Stimulated activated CD8-positive, alpha-beta memory T cell treated with anti-CD3 and anti-CD28 coated beads, Interleukin-7, amount 100 ng/mL, for 24 hours (primary cell): ENCODE results near the gene HOXC9.

Experiments used
- DNase-seq: peaks from one replicate; pipeline ENCODE4 v3.0.0-alpha.2; 2020; ENCODE audit warnings: low read depth

The HOXC9 gene

DNA sequence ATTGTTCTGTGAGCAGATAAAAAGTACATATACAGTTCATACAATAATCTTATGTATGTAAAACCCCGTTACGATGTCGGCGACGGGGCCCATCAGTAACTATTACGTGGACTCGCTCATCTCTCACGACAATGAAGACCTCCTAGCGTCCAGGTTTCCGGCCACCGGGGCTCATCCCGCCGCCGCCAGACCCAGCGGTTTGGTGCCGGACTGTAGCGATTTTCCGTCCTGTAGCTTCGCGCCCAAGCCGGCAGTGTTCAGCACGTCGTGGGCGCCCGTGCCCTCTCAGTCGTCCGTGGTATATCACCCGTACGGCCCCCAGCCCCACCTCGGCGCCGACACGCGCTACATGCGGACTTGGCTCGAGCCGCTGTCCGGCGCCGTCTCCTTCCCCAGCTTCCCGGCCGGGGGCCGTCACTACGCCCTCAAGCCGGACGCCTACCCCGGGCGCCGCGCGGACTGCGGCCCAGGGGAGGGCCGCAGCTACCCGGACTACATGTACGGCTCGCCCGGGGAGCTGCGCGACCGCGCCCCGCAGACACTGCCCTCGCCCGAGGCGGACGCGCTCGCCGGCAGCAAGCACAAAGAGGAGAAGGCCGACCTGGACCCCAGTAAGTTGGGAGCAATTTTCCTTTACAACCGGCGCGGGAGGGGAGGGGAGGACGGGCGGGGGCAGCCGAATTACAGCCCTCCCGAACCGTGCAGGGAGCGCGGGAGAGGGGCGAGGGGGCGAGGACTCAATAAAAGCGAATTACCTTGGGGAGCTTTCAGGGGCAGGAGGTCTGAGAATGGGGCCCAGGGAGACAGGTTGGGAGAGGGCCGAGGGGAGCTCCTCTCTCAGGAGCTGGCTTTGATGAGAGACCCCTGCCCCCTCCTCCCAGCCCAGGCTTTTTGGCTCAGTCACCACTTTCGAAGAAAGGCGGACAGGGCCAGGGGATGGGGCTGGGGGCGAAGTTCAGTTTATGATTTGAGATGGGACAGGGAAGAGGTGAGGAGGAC lies at the start of gene HOXC9:
Gene HOXC9, plus strand, starts transcription at position 46 of the 999 bp plus-strand sequence. Its CDS starts 28 bp downstream, at position 74.
- no peak for DNase-seq

DNA sequence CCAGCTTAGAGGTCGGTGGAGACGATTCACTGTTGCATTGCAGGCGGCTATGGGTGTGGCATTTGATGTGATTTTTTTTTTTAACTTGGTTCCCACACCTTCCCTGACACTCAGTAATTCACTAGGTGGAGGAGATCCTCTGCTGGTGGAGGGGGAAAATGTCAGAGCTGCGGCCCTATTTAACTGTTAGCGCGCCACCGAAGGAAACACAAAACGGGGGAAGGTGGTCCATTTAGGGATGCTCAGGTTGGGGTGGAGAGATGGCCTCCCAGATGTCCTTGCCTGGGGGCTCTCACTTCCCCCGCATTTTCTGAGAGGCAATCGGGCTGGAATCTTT lies 49.6 kb upstream of the HOXC9 start:
- no peak for DNase-seq

DNA sequence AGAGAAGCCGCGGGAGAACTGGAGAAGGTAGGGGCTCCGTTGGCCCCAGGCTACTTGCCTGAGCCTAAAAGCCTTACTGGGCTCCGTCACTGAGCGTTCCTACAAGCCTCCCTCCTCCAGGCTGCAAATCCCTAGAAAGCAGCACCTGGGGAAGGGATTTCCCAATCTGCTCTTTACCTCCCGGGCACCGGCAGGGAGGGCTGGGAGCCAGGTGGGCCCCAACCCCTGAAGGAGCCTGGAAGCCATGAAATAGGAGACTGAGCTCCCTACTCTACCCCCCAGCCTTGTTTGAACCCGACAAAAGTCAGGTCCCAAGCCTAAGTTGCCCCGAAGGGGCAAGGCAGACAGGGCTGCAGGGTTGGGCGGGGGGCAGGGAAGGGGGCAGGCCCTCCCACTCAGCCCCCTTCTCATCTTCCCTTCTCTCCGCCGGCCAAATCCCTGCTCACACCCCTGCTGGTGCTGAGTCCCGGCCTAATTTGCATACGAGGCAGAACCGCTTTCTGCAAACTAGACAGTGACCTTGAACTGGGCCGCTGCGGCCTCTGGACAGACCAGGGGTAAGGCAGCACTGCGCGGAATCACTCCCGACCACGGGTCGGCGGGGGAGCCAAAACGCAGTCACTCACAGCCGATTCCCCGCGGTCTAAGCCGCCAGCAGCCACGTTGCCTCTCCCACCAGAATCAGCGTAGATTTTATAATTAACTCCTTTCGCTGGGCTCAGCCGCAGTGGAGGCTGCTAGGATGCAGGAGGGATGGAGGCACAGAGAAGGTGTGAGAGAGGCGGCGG lies 49.0 kb upstream of the HOXC9 start:
- no peak for DNase-seq

DNA sequence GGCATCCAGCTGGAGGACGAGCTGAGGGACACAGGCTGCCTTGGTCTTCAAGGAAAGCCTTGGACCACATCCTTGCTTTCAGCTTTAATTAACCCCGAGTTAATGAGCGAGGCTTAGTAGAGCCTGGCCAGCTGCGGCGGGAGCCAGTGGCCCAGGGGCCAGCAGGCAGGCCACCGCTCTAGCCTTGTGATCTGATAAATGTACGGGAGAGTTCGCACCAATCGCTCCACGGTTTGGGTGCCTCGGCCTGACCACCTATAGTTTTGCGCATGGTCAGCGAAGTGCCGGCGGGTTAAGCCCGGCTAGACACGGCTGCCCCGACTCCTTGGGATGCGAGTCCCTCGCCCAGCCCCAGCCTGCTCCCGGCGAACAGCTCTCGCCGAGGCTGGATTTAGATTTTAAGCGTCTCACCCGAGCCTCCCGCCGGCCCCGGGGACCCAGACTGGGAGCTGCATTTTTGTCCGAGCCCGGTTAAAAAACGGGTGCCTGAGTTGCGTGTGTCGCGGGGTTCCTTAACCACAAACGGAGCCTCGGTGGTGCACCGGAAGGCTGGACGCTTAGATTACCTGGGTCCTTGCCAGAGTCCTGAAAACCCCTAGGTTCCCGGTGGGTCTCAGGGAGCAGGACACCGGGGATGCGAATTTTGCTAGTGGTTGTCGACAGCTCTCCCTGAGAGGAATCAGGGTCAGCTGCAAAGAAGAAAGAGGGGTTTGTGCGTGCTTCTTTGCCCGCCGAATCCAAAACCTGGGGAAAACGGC lies 48.2 kb upstream of the HOXC9 start:
- no peak for DNase-seq

DNA sequence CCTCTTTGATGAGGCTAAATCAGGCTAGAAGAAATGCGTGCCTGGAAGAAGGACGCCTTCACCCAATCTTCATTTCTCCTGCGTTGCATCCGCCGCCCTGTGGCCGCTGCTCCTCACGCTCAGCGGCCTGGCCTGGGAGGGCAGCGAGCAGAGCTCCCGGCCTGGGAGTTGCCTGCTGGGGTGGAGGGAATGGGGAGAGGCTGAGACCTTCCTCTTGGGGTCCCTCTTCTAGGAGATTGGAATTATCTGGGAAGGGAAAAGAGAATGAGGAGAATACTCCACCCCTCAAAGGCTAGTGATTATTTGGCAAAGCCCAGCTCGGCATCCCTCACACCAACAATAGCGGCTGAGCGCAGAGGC lies 47.6 kb upstream of the HOXC9 start:
- no peak for DNase-seq

DNA sequence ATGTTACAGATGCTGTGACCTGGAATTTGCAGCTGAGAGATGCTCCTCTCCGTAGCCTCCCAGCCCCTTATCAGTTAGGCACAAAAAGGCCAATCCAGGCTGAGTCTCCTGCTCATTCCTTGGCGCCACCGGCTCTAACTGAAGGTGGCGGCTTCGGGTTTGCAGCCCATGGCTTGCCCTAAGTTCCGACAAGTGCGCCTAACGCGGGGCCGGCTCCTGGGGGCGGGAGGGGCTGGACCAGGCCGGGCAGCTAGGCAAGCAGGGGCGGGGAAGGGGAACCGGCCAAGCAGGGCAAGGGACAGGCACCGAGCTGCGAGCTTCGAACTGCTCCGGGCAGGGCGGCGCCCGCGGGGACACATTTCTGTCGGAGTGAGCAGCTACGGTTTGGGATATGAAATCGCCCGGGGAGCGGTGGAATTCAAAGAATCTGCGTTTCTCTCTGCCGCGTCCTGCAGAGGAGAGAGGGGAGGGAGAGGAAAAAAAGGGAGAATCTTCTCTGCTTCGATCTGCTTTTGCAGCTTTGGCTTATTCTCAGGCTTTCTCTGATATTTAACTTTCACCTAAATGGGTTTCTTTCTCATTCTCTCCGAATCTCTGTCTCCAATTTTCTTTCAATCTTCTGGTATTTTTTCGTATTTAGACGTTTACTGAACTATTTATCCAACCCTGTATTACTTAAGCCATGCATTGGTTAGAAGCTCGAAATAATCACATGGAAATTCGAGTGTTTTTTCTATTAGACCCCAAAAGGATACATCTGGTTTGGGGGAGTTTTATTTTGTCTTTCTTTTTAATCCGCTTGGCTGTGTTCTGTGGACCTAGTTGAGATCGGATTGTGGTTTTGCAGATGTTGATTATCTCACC lies 46.9 kb upstream of the HOXC9 start:
- DNase-seq, result no peak

DNA sequence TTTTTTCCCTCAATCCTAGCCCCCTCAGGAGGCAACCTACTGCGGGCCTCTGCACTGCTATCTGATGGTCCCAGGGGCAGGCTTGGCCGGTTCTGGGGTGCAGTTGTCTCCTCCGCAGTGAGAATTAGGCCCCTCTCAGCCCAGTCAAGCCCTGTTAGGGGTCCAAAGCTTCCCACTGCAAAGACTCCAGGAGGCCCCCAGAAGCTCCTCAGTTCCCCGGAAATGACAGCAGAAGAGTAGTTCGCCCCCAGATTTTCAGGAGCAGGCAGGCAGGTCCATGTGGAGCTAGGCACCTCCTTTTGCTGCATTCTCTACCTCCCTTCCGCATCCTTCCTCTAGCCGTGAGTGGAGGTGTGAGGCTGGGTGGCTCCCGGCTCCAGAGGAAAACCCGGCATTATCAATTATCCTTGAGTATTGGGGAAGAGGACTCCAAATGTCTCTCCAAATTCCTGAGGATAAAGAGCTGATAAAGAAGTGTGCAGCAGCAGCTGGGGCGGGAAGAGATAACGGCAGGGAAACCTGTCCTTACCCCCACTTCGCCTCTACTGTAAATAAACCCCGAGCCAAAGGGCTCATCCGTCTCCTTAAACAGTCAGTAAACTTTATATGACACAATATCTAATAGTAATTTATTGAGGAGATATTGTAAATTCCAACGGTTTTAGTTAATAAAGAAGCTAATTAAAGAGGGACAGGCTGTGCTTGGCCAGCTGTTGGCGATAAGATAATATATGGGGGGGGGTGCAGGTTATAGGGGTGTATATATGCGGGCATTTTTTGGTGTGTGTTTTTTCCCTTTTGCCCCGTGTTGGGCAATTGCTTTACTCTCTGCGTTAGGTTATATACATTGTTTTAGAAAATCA lies 45.9 kb upstream of the HOXC9 start:
- no peak for DNase-seq

DNA sequence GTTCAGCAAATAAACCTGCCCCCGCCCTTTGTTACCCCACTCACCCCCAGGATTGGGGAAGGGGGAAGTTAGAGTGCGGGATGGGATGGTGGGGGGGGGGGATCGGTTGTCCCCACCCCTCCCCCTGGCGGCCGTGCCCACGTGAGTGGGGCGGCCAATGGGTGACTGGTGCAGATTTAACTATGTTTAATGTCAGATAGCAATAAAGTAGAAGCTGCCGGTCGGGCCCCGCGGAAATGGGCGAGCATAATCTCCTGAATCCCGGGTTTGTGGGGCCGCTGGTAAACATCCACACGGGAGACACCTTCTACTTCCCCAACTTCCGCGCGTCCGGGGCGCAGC lies 45.3 kb upstream of the HOXC9 start, which contains the start of gene HOXC12:
Gene HOXC12, plus strand, starts transcription at position 210 of the 342 bp plus-strand sequence. Its CDS starts 27 bp downstream, at position 237.
- DNase-seq, result no peak

DNA sequence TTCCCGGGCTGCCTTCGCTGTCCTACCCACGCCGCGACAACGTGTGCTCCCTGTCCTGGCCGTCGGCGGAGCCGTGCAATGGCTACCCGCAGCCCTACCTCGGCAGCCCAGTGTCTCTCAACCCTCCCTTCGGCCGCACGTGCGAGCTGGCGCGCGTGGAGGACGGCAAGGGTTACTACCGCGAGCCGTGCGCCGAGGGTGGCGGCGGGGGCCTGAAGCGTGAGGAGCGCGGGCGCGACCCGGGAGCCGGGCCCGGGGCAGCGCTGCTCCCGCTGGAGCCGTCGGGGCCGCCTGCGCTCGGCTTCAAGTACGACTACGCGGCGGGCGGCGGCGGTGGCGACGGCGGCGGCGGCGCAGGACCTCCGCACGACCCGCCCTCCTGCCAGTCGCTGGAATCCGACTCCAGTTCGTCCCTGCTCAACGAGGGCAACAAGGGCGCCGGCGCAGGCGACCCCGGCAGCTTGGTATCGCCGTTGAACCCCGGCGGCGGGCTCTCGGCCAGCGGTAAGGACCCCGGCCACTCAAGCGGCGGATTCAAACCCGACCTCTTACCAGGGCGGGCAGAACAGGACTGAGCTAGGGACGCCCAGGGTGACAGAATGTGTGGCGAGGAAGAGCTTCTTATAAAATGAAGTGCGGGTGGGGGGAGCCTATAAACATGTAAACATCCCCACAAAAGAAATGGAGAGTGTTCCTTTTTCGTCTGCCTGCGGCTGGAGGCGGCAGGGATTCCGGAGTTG lies 44.8 kb upstream of the HOXC9 start:
- no peak for DNase-seq

DNA sequence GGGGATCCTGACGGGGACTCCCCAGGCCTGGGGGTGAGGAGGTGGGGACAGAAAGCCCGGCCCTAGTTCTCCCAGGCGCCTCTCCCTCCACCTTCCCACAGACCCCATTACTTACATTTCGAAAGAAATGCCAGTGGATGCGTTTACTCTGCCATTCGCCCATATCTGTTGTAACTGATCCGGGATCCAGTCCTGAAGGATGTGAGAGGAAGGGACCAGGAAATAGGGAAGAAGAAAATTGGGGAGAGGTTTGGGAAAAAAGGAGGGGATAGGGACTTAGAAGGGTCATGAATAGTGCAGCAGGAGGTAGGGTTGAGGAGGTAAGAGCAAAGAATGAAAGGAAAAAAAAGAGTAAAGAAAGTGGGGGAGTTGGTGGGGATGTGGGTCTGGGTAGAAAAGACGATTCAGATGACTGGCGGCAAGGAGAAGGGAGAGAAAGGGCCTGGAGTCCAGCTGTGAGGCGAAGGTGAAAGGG lies 44.1 kb upstream of the HOXC9 start:
- no peak for DNase-seq

DNA sequence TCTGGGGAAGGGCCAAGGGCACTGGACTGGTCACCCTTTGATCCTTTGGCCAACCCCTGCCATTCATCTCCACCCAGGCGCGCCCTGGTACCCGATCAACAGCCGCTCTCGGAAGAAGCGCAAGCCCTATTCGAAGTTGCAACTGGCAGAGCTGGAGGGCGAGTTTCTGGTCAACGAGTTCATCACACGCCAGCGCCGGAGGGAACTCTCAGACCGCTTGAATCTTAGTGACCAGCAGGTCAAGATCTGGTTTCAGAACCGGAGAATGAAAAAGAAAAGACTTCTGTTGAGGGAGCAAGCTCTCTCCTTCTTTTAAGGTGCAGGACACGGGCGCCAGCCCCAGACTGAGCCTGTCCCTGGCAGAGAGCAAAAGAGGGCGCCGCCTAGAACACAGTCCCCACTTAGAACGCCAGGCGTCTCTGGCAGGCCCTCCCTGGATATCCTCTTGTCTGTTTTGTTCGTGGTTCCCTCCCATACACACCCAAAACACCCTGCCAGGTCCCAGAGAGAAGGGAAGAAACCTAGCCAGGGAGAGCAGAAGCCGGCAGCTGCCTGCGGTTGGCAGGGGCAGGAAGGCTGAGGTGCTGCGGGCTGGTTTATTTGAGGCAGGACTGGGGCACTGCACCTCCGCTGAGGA lies 43.6 kb upstream of the HOXC9 start:
- no peak for DNase-seq

DNA sequence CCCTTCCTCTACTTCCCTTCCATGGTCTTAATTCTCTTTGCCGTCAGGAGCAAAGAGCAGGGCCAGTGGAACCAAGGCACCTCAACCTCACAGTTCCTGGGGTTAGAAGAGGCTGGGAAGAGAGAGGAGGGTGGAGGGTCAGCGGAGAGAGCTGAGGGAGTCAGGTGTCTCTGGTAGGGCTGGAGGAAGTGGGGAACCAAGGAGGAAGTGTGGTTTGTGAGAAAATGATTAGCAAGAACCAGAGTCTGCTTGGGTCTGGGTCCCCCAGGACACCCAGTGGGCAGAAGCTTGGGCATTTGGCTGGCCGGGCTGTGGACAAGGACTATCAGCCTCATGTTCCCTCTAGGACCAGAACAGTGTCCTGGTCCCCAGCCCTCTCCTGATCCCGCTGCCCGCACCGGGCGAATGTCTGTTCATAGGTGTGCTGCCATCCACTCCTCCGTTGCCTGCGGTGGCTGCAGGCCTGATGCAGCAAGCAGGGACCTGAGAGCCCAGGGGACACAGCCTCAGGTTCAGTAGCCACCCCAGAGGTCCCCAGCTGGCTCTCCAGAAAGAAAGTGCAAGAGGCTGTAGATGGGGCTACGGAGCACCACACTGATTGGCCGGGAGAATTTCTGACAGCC lies 42.9 kb upstream of the HOXC9 start:
- no peak for DNase-seq

DNA sequence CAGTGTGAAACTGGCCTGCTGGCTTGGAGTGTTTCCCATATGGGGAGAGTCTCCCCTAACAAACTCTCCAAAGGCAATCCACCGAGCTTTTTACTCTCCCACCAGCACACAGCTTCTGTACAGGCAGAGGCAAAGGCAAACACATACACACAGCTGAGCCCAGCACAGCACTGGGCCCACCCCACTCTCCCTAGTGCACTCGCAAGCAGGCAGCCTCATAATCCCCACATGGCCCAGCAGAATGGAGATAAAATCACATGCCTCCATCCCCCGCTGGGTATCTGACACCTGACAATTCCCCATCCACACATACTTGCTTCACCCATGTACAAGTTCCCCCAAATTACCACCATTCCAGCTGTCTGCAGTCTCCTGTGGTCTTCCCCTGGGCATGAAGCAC lies 41.8 kb upstream of the HOXC9 start:
- no peak for DNase-seq

DNA sequence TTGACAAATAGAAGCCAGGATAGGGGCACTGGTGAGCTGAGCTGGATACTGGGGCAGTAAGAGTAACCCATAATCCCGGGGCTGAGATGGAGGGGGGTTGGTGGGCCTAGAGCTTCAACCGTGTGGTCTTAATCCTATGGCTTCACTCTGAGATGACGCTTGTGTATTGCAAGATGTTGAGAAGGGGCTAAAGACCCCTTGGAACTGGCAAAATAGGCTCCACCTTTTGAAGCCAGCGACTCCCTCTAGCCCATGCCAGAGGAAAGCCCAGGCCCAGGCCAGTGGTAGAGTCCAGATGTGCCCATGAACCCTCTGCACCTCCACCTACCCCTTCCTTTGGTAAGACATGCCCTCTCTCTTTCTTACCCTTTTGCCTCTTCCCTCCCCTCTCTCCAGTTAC lies 40.6 kb upstream of the HOXC9 start:
- DNase-seq, result no peak

DNA sequence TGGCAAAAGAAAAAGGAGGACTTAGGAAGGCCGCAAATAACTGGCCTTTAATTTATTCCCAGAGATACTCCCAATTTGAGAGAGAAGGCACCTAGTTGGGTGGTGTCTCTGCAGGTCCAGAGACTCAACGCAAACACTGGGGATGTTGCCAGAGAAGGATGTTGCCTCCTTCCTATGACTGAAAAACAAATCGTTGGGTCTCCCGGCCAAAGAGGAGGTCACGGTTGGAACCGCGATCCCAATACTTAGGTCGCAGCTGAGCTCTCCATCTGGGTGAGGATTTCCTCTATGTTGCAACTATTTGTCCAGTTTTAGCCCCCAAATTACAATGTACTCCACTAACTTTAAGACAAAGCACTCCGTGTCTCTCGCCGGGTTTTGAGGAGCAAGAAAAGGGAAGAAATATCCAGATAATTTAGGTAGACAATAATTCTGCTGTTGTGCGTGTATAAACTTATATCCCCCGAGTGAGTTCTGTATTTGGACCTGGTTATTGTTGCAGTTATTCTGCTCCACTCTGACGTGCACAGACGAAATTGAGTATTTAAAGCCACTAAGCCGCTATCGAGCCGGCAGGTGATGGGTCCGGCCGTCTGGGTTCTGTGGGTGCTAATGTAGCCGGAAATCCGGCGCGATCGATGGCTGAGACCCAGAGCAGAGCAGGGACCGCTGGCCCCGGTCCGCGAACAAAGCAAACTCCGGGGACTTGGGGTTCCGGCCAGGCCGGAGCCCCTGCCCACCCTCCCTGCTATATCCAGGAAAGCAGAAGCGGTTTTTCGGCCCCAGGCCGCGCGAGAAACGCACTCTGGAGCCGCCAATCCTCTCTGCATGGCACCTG lies 39.6 kb upstream of the HOXC9 start:
- no peak for DNase-seq

DNA sequence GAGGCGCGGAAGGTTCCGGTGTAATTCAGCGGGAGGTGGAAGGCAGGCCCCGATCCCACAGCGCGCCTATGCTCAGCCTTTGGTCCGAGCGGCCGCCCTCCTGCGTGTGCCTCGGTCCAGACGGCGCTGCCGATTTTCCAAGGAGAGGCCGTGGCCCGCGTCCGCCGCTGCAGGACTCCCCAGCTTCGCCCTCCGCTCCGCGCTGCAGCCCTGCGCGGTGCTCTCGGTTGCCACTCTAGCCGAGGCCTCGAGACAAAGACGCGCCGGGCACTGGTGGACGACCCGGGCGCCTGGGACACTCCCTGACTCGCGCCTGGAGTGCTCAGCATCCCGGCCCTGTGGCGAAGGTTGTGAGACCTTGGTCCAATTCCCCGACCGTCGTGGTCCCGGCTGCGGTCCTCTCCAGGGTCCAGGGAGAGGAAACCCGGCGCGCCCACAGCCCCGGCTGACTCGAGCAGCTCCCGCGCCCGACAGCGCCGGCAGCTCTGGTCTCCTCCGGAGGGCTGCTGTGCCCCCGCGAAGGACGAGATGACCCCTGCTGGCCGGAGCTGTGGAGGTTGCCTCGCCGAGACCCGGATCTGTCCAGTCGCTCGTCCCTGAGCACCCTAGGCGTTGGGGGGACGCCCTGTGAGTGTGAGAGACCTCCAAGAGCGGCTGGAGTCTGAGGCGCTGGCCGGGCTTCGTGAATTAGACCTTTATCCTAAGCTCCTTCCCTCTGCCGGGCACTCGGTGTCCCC lies 38.8 kb upstream of the HOXC9 start:
- DNase-seq, result no peak

DNA sequence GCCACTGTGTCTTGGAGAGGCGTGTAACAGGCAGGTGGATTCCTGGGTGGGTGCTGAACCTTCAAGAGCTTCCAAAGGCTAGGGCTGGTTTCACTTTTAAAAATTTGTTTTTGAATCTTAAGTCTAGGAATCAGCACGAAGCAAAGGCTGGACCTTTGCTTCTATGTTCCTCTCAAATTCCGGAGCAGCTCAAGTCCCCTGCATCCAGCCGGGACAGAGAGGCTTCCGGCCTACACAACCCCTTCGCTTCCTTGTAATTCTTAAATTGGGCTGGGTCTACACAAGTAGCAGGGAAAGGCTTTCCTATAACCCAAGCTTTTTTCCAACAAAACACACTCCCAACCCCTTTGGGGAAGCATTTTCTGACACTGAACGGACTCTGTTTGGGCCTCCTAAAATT lies 37.0 kb upstream of the HOXC9 start:
- no peak for DNase-seq
